Right lobe of liver (tissue), 6 donors: ENCODE data around the gene SMPD1. TPM values are rescaled to one million over a fixed set of nuclear protein-coding genes. Genes with fewer than 3 reads are reported as not detected.

ENCODE experiments used
- ATAC-seq, 4 donors: fragments of 200-7000 bp; cut with Tn5 transposase; one replicate each; pipeline ENCODE4 v1.9.1; 2020; ENCODE audit warnings: mild to moderate bottlenecking in 4 of 4, moderate library complexity in 4 of 4
- DNase-seq, 3 donors: peaks; one replicate each; pipeline ENCODE4 v3.0.0-alpha.2; 2020
- H3K27ac ChIP-seq, 3 donors: fragments of 200-600 bp; one replicate each; pipeline ENCODE4 v1.8.0; 2022
- H3K27me3 ChIP-seq, 2 donors: fragments of 200-600 bp; one replicate each; pipeline ENCODE4 v1.8.0; 2022
- H3K36me3 ChIP-seq, 4 donors: fragments of 200-600 bp; sonication (generic) in 1 of 4; one replicate each; pipeline versions ENCODE4 v1.5.1 to v1.8.0; 2017 to 2022; ENCODE audit warnings: control low read depth in 1 of 4
- H3K4me1 ChIP-seq, 4 donors: fragments of 200-600 bp; sonication (generic) in 1 of 4; one replicate each; pipeline versions ENCODE4 v1.5.1 to v1.8.0; 2017 to 2022; ENCODE audit warnings: control low read depth in 1 of 4
- H3K4me3 ChIP-seq, 3 donors: fragments of 200-600 bp; one replicate each; pipeline ENCODE4 v1.8.0; 2022
- H3K9me3 ChIP-seq, 4 donors: fragments of 200-600 bp; sonication (generic) in 1 of 4; one replicate each; pipeline versions ENCODE4 v1.5.1 to v1.8.0; 2017 to 2022; ENCODE audit warnings: control low read depth in 1 of 4
- POLR2A ChIP-seq: fragments of 450-650 bp; IDR thresholded peaks from one replicate; pipeline ENCODE4 v1.6.1; 2017; ENCODE audit warnings: antibody characterized with exemption, mild to moderate bottlenecking
- WGBS: methylation state at CpG from one replicate; pipeline ENCODE4 v1.1.6; 2018; ENCODE audit warnings: low coverage, low lambda C conversion rate; ENCODE audit not compliant: insufficient coverage; ENCODE audit errors: missing lambda C conversion rate; 5-methylcytosine and 5-hydroxymethylcytosine counted together
- intact Hi-C, 2 donors: fragments of 100-400 bp; cut with DNase I; formaldehyde crosslinking; loops; one replicate each; pipeline versions ENCODE4 v1.11.2 to v1.14.1; 2022
- total RNA-seq, 6 experiments: library from RNA; depleted of rRNA in 2 of 6; stranded (reverse); fragments of >200 nt in 2 of 6; fragmentation: NEBNext Ultra II Directional in 3 of 6; extraction: Animal tissue kit (Norgen Biotek cat#: 25700) in 3 of 6; gene quantifications; one replicate each; pipeline versions ENCODE4 v1.1.0 to v1.2.4, GENCODE V29; 2016 to 2023
- TF ChIP-seq, protein P1 (sequence below), 4 donors: fragments of 200-600 bp in 3 of 4; fragments of 450-650 bp in 1 of 4; IDR thresholded peaks; one replicate each; pipeline versions ENCODE4 v1.5.1 to v1.8.0; 2016 to 2022; ENCODE audit warnings: antibody characterized with exemption in 4 of 4, mild to moderate bottlenecking in 2 of 4
- donor health status: DM: no; HTN: yes; CAD: no.
- donor health status: DM: no; HTN: no; CAD: no.
- donor health status: DM: no; HTN: no; CAD: no.
- donor health status: DM: no; HTN: yes; CAD: no.
- donor health status: DM: no; HTN: yes; CAD: no.

Gene SMPD1
- total RNA-seq, 6 experiments from 2014 or later: 45.3 to 77.9 (median 57.3) TPM

DNA sequence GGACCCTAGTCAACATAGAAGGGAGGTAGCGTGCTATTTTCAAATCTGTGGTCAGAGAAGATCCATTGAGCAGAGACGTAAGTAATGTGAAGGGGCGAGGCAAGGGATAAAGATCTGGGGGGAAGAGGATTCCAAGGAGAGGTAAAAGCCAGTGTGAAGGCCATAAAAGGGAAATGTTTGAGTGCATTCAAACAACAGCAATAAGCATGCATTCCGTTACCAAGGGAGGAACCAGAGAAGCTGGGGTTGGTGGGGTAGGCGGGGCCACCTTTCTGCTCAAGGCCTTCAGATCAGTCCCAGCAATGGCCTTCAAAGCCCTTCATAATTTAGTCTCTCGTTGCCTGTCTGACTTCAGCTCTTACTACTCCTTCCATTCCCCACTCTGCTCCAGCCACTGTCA is 18.4 kb upstream of the SMPD1 start:
- Histone ChIP-seq H3K36me3 (no peaks in the 10 kb centered on the region), H3K27ac (no peak overlapping the region), H3K9me3 (no peaks in the 10 kb centered on the region), H3K4me3 (no peak overlapping the region), H3K4me1 (no peaks in the 10 kb centered on the region), H3K27me3 (no peaks in the 10 kb centered on the region)
- intact Hi-C loops: loop anchor here in 1 of 2 donors (10.0 kb wide), 1 partner anchor 73 kb away; the partner anchor contains the start of gene HPX
- no peak for DNase-seq
- WGBS: 89% methylated on average over 6 of the region's 6 CpGs
- ATAC-seq: no peak
- TF ChIP-seq, protein P1, sequence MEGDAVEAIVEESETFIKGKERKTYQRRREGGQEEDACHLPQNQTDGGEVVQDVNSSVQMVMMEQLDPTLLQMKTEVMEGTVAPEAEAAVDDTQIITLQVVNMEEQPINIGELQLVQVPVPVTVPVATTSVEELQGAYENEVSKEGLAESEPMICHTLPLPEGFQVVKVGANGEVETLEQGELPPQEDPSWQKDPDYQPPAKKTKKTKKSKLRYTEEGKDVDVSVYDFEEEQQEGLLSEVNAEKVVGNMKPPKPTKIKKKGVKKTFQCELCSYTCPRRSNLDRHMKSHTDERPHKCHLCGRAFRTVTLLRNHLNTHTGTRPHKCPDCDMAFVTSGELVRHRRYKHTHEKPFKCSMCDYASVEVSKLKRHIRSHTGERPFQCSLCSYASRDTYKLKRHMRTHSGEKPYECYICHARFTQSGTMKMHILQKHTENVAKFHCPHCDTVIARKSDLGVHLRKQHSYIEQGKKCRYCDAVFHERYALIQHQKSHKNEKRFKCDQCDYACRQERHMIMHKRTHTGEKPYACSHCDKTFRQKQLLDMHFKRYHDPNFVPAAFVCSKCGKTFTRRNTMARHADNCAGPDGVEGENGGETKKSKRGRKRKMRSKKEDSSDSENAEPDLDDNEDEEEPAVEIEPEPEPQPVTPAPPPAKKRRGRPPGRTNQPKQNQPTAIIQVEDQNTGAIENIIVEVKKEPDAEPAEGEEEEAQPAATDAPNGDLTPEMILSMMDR (IDR thresholded peaks at IDR 0.05): no peak
- TF ChIP-seq POLR2A: no peak

- WGBS: 14% methylated on average over 3 of the region's 4 CpGs
- TF ChIP-seq, protein P1 (IDR thresholded peaks at IDR 0.05): no peak
- no peak for TF ChIP-seq POLR2A
- H3K36me3 ChIP-seq: no peaks in the 10 kb centered on the region
- no peak for DNase-seq
- intact Hi-C loops: loop anchor here in 1 of 2 donors (10.0 kb wide), 1 partner anchor 67 kb away; the partner anchor contains the start of gene HPX
- no peaks in the 10 kb centered on the region for H3K9me3 ChIP-seq
- H3K27me3 ChIP-seq: no peaks in the 10 kb centered on the region
- no peak overlapping the region for H3K27ac ChIP-seq
- H3K4me1 ChIP-seq: no peaks in the 10 kb centered on the region
- H3K4me3 ChIP-seq: no peak overlapping the region
- peak; percentile 45 to 68 (median 54) for ATAC-seq
These were observed 12.2 kb upstream of the SMPD1 start for GRCh38 chr11:6377902-6378639.

GRCh38 chr11:6378640-6378989 is 11.7 kb upstream of the SMPD1 start:
- Histone ChIP-seq H3K4me3 (no peak overlapping the region), H3K4me1 (no peaks in the 10 kb centered on the region), H3K27me3 (no peaks in the 10 kb centered on the region), H3K36me3 (no peaks in the 10 kb centered on the region), H3K9me3 (no peaks in the 10 kb centered on the region), H3K27ac (no peak overlapping the region)
- ATAC-seq (no peak), DNase-seq (no peak)
- no peak for TF ChIP-seq POLR2A
- TF ChIP-seq, protein P1 (IDR thresholded peaks at IDR 0.05): no peak
- intact Hi-C loops: loop anchor here in 1 of 2 donors (10.0 kb wide), 1 partner anchor 66 kb away; the partner anchor contains the start of gene HPX
- WGBS: 68% methylated on average over 5 of the region's 5 CpGs

DNA sequence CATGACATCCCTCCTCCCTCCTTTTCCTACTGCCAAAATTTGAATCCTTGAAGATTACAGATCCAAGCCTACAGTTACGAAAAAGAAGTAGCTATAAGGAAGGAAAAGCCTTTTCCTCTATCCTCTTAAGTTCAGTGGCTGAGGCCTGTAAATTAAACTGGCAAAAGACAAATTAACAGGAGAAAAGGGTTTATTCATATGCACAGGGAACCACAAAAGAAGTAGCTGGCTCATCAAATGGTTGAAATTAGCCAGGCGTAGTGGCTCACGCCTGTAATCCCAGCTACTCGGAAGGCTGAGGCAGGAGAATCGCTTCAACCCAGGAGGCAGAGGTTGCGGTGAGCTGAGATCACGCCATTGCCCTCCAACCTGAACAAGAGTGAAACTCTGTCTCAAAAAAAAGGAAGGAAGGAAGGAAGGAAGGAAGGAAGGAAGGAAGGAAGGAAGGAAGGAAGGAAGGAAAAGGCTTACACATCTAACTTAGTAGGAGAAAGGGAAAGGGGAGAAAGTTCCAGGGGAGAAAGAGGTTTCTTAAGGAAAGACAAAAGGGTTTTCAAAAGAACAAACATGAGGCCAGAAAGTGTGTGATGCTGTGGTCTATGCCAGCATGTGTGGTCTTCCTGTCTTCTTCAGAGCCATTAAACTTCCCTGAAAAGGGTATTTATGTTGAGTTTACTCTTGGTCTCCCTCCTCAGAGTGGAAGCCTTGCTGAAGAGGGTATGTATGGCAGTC is 5.1 kb upstream of the SMPD1 start:
- Histone ChIP-seq H3K27me3 (no peaks in the 10 kb centered on the region), H3K27ac (no peak overlapping the region), H3K4me3 (no peak overlapping the region), H3K9me3 (no peaks in the 10 kb centered on the region), H3K36me3 (no peaks in the 10 kb centered on the region), H3K4me1 (peaks cover 0 to 23% (median 9%) of the 10 kb centered on the region in 4 donors)
- ATAC-seq (no peak), DNase-seq (no peak)
- WGBS: 86% methylated on average over 7 of the region's 7 CpGs
- intact Hi-C loops: loop anchor here in 1 of 2 donors (10.0 kb wide), 1 partner anchor 120 kb away; no protein-coding TSS in a partner anchor
- TF ChIP-seq, protein P1 (IDR thresholded peaks at IDR 0.05): no peak
- TF ChIP-seq POLR2A: no peak
